Smooth muscle cell of bladder (primary cell): ENCODE measurements around the gene PERCC1. TPM values are rescaled to one million over a fixed set of nuclear protein-coding genes. Genes with fewer than 3 reads are reported as not detected.

Experiments
- total RNA-seq: library from RNA; depleted of rRNA; stranded (reverse); fragments of >200 nt; gene quantifications from 2 replicates; pipeline ENCODE4 v1.2.3, GENCODE V29; 2014

PERCC1 gene
- not detected in 2 replicates for total RNA-seq

GRCh38 chr16:1430759-1431496, at the start of gene PERCC1:
Gene PERCC1 (plus strand): TSS chr16:1431078. CDS start chr16:1432594, 1,516 bp downstream.

GRCh38 chr16:1414532-1415260, 16.2 kb upstream of the PERCC1 start, which contains the start of gene UNKL:
Gene UNKL (minus strand): TSS chr16:1414704. CDS start chr16:1414691, 13 bp downstream.

GRCh38 chr16:1443980-1444729, 13.3 kb downstream of the PERCC1 start, which contains the start of gene CCDC154:
Gene CCDC154 (minus strand): TSS chr16:1444556. CDS start chr16:1444322, 234 bp downstream.

DNA sequence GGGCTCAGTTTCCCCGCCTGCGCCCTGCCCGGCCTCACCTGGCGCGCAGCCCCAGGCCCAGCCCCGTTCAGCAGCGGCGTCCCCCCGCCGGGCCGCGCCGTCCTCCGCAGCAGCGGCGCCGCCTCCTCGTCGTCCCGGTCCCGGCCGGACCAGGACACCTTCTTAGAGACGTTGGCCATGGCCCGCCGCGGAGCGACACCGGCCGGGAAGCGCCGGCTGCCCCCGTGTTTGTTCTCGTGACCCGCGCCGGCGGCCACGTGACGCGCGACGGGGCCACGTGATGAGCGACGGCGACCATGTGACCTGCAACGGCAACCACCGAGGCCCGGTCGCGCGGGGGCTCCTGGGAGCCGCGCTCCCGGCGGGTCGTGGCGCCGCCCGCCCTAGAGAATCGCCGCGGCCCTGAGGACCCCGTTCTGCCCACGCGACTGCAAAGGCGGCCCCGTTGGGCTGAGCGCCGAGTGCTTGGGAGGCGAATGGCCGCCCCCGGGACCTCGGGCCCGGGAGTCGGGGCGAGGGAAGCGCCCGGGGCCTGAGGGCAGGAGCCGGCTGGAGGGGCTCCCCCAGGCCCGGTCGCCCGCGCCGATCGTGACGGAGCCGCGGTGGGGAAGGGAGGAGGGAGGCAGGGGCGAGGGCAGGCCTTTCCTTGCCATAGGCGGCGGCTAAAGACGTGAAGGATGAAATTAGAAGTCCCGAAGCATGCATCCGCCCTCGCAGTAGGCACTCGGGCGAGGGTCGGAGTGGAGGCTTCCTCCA, 44.1 kb downstream of the PERCC1 start, which contains the start of gene CLCN7:
Gene CLCN7, minus strand, starts transcription at position 233 of the 756 bp plus-strand sequence. Its CDS starts 54 bp downstream, at position 179.

Other genes with a start within 250 kb of the PERCC1 start
- gene TPSG1, start 205.8 kb upstream of the PERCC1 start, total RNA-seq, result not detected in 2 replicates
- gene TPSB2, start 200.9 kb upstream of the PERCC1 start, total RNA-seq, result not detected in 2 replicates
- not detected in 2 replicates for gene TPSAB1, start 190.4 kb upstream of the PERCC1 start, total RNA-seq
- gene TPSD1, start 175.0 kb upstream of the PERCC1 start, total RNA-seq, result not detected in 2 replicates
- gene UBE2I, start 121.4 kb upstream of the PERCC1 start, total RNA-seq, result 30.3 and 45.2 TPM in 2 replicates
- 0.28 TPM in 2 replicates for gene BAIAP3, start 97.4 kb upstream of the PERCC1 start, total RNA-seq
- 50.3 and 63.9 TPM in 2 replicates for gene TSR3, start 79.2 kb upstream of the PERCC1 start, total RNA-seq
- gene GNPTG, start 79.1 kb upstream of the PERCC1 start, total RNA-seq, result 40.2 and 60.1 TPM in 2 replicates
- 5.3 and 6.7 TPM in 2 replicates for gene UNKL, start 16.4 kb upstream of the PERCC1 start, total RNA-seq
- 14.4 and 15.9 TPM in 2 replicates for gene UQCC4, start 10.3 kb upstream of the PERCC1 start, total RNA-seq
- 0.14 and 0.28 TPM in 2 replicates for gene CCDC154, start 13.5 kb downstream of the PERCC1 start, total RNA-seq
- 50.6 and 91.4 TPM in 2 replicates for gene CLCN7, start 44.0 kb downstream of the PERCC1 start, total RNA-seq
- gene PTX4, start 57.9 kb downstream of the PERCC1 start, total RNA-seq, result 0.09 TPM in 1 of 2 replicates, not detected in the other
- gene TELO2, start 62.3 kb downstream of the PERCC1 start, total RNA-seq, result 7.1 and 9.9 TPM in 2 replicates
- gene TMEM204, start 102.6 kb downstream of the PERCC1 start, total RNA-seq, result 13.0 and 14.1 TPM in 2 replicates
- 25.0 and 36.9 TPM in 2 replicates for gene IFT140, start 181.0 kb downstream of the PERCC1 start, total RNA-seq
- 3.7 and 5.3 TPM in 2 replicates for gene CRAMP1, start 181.3 kb downstream of the PERCC1 start, total RNA-seq
- gene JPT2, start 247.2 kb downstream of the PERCC1 start, total RNA-seq, result 13.7 and 14.2 TPM in 2 replicates